ENCODE results near the gene VSTM1. TPM values are rescaled to one million over a fixed set of nuclear protein-coding genes. Genes with fewer than 3 reads are reported as not detected.

VSTM1 gene
- total and polyA plus RNA-seq, 4 donors = 0.07 to 1.3 TPM; not detected in 2

GRCh38 chr19:54077334-54077733, 13.6 kb upstream of the VSTM1 start:
- Histone ChIP-seq H3K9me3 (ENCODE audit: control insufficient read depth in 4 of 4, low read length in 3 of 4) (peaks cover 4 to 6% (median 5%) of the 10 kb centered on the region in 4 donors), H3K27ac (ENCODE audit: low read depth in 1 of 2, low read length in 2 of 2) (no peak overlapping the region), H3K36me3 (ENCODE audit: control insufficient read depth in 4 of 4, insufficient read depth in 3 of 4, low read depth in 1 of 4, low read length in 3 of 4) (no peaks in the 10 kb centered on the region), H3K4me3 (ENCODE audit: low read depth in 1 of 3, low read length in 3 of 3) (no peak overlapping the region), H3K9ac (ENCODE audit: low read depth in 1 of 2, low read length in 2 of 2) (no peak overlapping the region), H3K4me1 (ENCODE audit: control insufficient read depth in 4 of 4, insufficient read depth in 4 of 4, low read length in 3 of 4) (no peaks in the 10 kb centered on the region), H3K27me3 (ENCODE audit: control insufficient read depth in 4 of 4, insufficient read depth in 4 of 4, low read length in 3 of 4) (no peaks in the 10 kb centered on the region)
- 76% methylated on average over 5 of the region's 5 CpGs for WGBS
- DNase-seq (ENCODE audit: low spot score) = no peak
- TF ChIP-seq RAD21 (IDR thresholded peaks at IDR 0.05) (no peak), CTCF (IDR thresholded peaks at IDR 0.05; ENCODE audit: low read depth, low read length, missing input control) (no peak), RXRA (IDR thresholded peaks at IDR 0.05) (no peak), ATF3 (IDR thresholded peaks at IDR 0.05) (no peak), SP1 (IDR thresholded peaks at IDR 0.05) (no peak), MAX (IDR thresholded peaks at IDR 0.05) (no peak)

GRCh38 chr19:54074851-54075250, 11.2 kb upstream of the VSTM1 start:
- Histone ChIP-seq H3K4me1 (ENCODE audit: control insufficient read depth in 4 of 4, insufficient read depth in 4 of 4, low read length in 3 of 4) (no peaks in the 10 kb centered on the region), H3K36me3 (ENCODE audit: control insufficient read depth in 4 of 4, insufficient read depth in 3 of 4, low read depth in 1 of 4, low read length in 3 of 4) (no peaks in the 10 kb centered on the region), H3K4me3 (ENCODE audit: low read depth in 1 of 3, low read length in 3 of 3) (no peak overlapping the region), H3K9me3 (ENCODE audit: control insufficient read depth in 4 of 4, low read length in 3 of 4) (peaks cover 0 to 1% (median under 1%) of the 10 kb centered on the region in 4 donors), H3K9ac (ENCODE audit: low read depth in 1 of 2, low read length in 2 of 2) (no peak overlapping the region), H3K27me3 (ENCODE audit: control insufficient read depth in 4 of 4, insufficient read depth in 4 of 4, low read length in 3 of 4) (no peaks in the 10 kb centered on the region), H3K27ac (ENCODE audit: low read depth in 1 of 2, low read length in 2 of 2) (no peak overlapping the region)
- DNase-seq (ENCODE audit: low spot score) = no peak
- TF ChIP-seq GABPA (IDR thresholded peaks at IDR 0.05 in 1 of 2, conservative IDR thresholded peaks at IDR 0.05 in 1 of 2) (no peak), RAD21 (IDR thresholded peaks at IDR 0.05) (no peak), FOXA1 (IDR thresholded peaks at IDR 0.05) (no peak), ATF3 (IDR thresholded peaks at IDR 0.05) (no peak)
- WGBS = 80% methylated on average over 9 of the region's 9 CpGs

GRCh38 chr19:54073829-54074228, 10.1 kb upstream of the VSTM1 start:
- 80% methylated on average over 10 of the region's 10 CpGs for WGBS
- Histone ChIP-seq H3K27ac (ENCODE audit: low read depth in 1 of 2, low read length in 2 of 2) (no peak overlapping the region), H3K27me3 (ENCODE audit: control insufficient read depth in 4 of 4, insufficient read depth in 4 of 4, low read length in 3 of 4) (no peaks in the 10 kb centered on the region), H3K36me3 (ENCODE audit: control insufficient read depth in 4 of 4, insufficient read depth in 3 of 4, low read depth in 1 of 4, low read length in 3 of 4) (no peaks in the 10 kb centered on the region), H3K4me1 (ENCODE audit: control insufficient read depth in 4 of 4, insufficient read depth in 4 of 4, low read length in 3 of 4) (no peaks in the 10 kb centered on the region), H3K9ac (ENCODE audit: low read depth in 1 of 2, low read length in 2 of 2) (no peak overlapping the region), H3K4me3 (ENCODE audit: low read depth in 1 of 3, low read length in 3 of 3) (no peak overlapping the region), H3K9me3 (ENCODE audit: control insufficient read depth in 4 of 4, low read length in 3 of 4) (peaks cover 0 to 11% (median 6%) of the 10 kb centered on the region in 4 donors)
- DNase-seq (ENCODE audit: low spot score) = no peak
- TF ChIP-seq TAF1 (conservative IDR thresholded peaks at IDR 0.05) (no peak), ZBTB33 (IDR thresholded peaks at IDR 0.05) (no peak), EGR1 (IDR thresholded peaks at IDR 0.05; ENCODE audit: low read depth in 2 of 2) (no peak), GABPA (IDR thresholded peaks at IDR 0.05 in 1 of 2, conservative IDR thresholded peaks at IDR 0.05 in 1 of 2) (no peak), HNF4G (IDR thresholded peaks at IDR 0.05) (no peak), NR2F2 (IDR thresholded peaks at IDR 0.05) (no peak), JUND (IDR thresholded peaks at IDR 0.05) (no peak), RAD21 (IDR thresholded peaks at IDR 0.05) (no peak), MAX (IDR thresholded peaks at IDR 0.05) (no peak), YY1 (IDR thresholded peaks at IDR 0.05) (no peak), FOXA1 (IDR thresholded peaks at IDR 0.05) (no peak), SP1 (IDR thresholded peaks at IDR 0.05) (no peak), ATF3 (IDR thresholded peaks at IDR 0.05) (no peak), FOXA2 (IDR thresholded peaks at IDR 0.05) (no peak), REST (IDR thresholded peaks at IDR 0.05) (no peak), RXRA (IDR thresholded peaks at IDR 0.05) (no peak), HNF4A (conservative IDR thresholded peaks at IDR 0.05) (no peak)
